Activated CD8-positive, alpha-beta memory T cell treated with anti-CD3 and anti-CD28 coated beads for 36 hours (primary cell): Measurements from ENCODE around the gene IL15RA. TPM values are rescaled to one million over a fixed set of nuclear protein-coding genes. Genes with fewer than 3 reads are reported as not detected.
"Not testable (repeated sequence)": the region's sequence is repeated elsewhere in the genome, so short reads cannot be mapped to it uniquely, and the experiment has no call there.

ENCODE experiments used
- CTCF ChIA-PET: fragments of 350-600 bp; sonication (Branson Sonifier 250); formaldehyde crosslinking; loops from one replicate; lab custom pipeline; 2021; ENCODE audit warnings: antibody characterized with exemption; lab: Charles Lee
- POLR2A ChIA-PET: fragments of 350-600 bp; sonication (Branson Sonifier 250); formaldehyde crosslinking; loops from one replicate; lab custom pipeline; 2021; ENCODE audit warnings: antibody characterized with exemption; lab: Charles Lee
- total RNA-seq, 2 experiments: library from RNA; stranded (reverse); gene quantifications; one replicate each; pipeline ENCODE4 v1.2.3, GENCODE V29; 2021

The IL15RA gene
- total RNA-seq, 2 experiments from 2014 or later: 31.4 to 31.8 TPM

GRCh38 chr10:5976512-5977470 lies 552 bp downstream of the IL15RA start:
- ChIA-PET CTCF (interaction anchor here (0.8 to 1.2 kb wide), 6 partner anchors 23 to 225 kb away, joined by 3 to 5 read pairs (median 3); partner anchors contain the start of gene GDI2), POLR2A (interaction anchor here (0.6 to 2.0 kb wide), 12 partner anchors 11 to 623 kb away, joined by 3 to 13 read pairs (median 4); partner anchors contain the start of genes ANKRD16, FBH1 and IL2RA)

GRCh38 chr10:5975641-5976473 lies 1.5 kb downstream of the IL15RA start:
- CTCF ChIA-PET: interaction anchor here (0.7 to 1.0 kb wide), 5 partner anchors 27 to 226 kb away, joined by 3 to 5 read pairs (median 3); partner anchors contain the start of gene GDI2
- POLR2A ChIA-PET: interaction anchor here (0.7 to 2.0 kb wide), 10 partner anchors 11 to 162 kb away, joined by 3 to 13 read pairs (median 4); partner anchors contain the start of genes ANKRD16 and FBH1

GRCh38 chr10:5973069-5973468 lies 4.3 kb downstream of the IL15RA start:
- POLR2A ChIA-PET: no interaction called here
- CTCF ChIA-PET: no interaction called here

- CTCF ChIA-PET: interaction anchor here (0.9 kb wide), 1 partner anchor 153 kb away, joined by 3 read pairs; no protein-coding TSS in a partner anchor
- POLR2A ChIA-PET: no interaction called here
Observed at GRCh38 chr10:5971886-5972285, 5.5 kb downstream of the IL15RA start.

GRCh38 chr10:5971315-5971832 lies 6.0 kb downstream of the IL15RA start:
- CTCF ChIA-PET: interaction anchor here (0.9 kb wide), 1 partner anchor 153 kb away, joined by 3 read pairs; no protein-coding TSS in a partner anchor
- POLR2A ChIA-PET: no interaction called here

GRCh38 chr10:5970527-5970926 lies 6.8 kb downstream of the IL15RA start:
- CTCF ChIA-PET: no interaction called here

GRCh38 chr10:5970066-5970465 lies 7.3 kb downstream of the IL15RA start:
- ChIA-PET CTCF (no interaction called here), POLR2A (no interaction called here)

More at GRCh38 chr10:5970527-5970926, 6.8 kb downstream of the IL15RA start:
- POLR2A ChIA-PET: no interaction called here

GRCh38 chr10:5968681-5969453 lies 8.5 kb downstream of the IL15RA start:
- ChIA-PET CTCF (no interaction called here), POLR2A (no interaction called here)

- CTCF ChIA-PET: no interaction called here
- POLR2A ChIA-PET: no interaction called here
Observed at GRCh38 chr10:5968037-5968680, 9.2 kb downstream of the IL15RA start.

GRCh38 chr10:5965266-5965665 lies 12.1 kb downstream of the IL15RA start:
- ChIA-PET CTCF (no interaction called here), POLR2A (no interaction called here)

GRCh38 chr10:5964736-5965135 lies 12.6 kb downstream of the IL15RA start:
- ChIA-PET CTCF (interaction anchor here (0.6 kb wide), 1 partner anchor 84 kb away, joined by 3 read pairs; no protein-coding TSS in a partner anchor), POLR2A (no interaction called here)

- CTCF ChIA-PET: no interaction called here
- POLR2A ChIA-PET: no interaction called here
Observed at GRCh38 chr10:5963591-5963990, 13.8 kb downstream of the IL15RA start.

- ChIA-PET POLR2A (no interaction called here), CTCF (no interaction called here)
Observed at GRCh38 chr10:5963071-5963470, 14.3 kb downstream of the IL15RA start.

GRCh38 chr10:5962358-5962940 lies 14.9 kb downstream of the IL15RA start:
- POLR2A ChIA-PET, CTCF ChIA-PET: not testable (repeated sequence)

- ChIA-PET CTCF (no interaction called here), POLR2A (no interaction called here)
Observed at GRCh38 chr10:5961405-5962100, 15.8 kb downstream of the IL15RA start.

- CTCF ChIA-PET, POLR2A ChIA-PET: not testable (repeated sequence)
Observed at GRCh38 chr10:5960973-5961275, 16.4 kb downstream of the IL15RA start.
